ENCODE measurements around the gene PGAP6. TPM values are rescaled to one million over a fixed set of nuclear protein-coding genes. Genes with fewer than 3 reads are reported as not detected.

The PGAP6 gene
- total RNA-seq, 2 donors from 2014 or later, result 104 to 115 TPM

GRCh38 chr16:407253-407652 lies 25.5 kb upstream of the PGAP6 start:
- DNase-seq, result peak; percentile 58
- Histone ChIP-seq H3K36me3 (ENCODE audit: control insufficient read depth, insufficient read depth, low read length) (no peaks in the 10 kb centered on the region), H3K27ac (ENCODE audit: low read depth, low read length) (no peak overlapping the region), H3K4me3 (ENCODE audit: low read length) (no peak overlapping the region), H3K9ac (ENCODE audit: extremely low read depth, low read length, poor library complexity, severe bottlenecking) (no peak overlapping the region), H3K9me3 (ENCODE audit: control insufficient read depth, low read length) (no peaks in the 10 kb centered on the region), H3K4me1 (ENCODE audit: control insufficient read depth, insufficient read depth, low read length) (no peaks in the 10 kb centered on the region), H3K27me3 (ENCODE audit: control insufficient read depth, insufficient read depth, low read length, poor library complexity, severe bottlenecking) (no peaks in the 10 kb centered on the region)
- Mint-ChIP-seq H3K4me3 (no peak overlapping the region), H3K27ac (no peak overlapping the region), H3K27me3 (ENCODE audit: insufficient read depth) (no peaks in the 10 kb centered on the region), H3K4me1 (no peaks in the 10 kb centered on the region), H3K9me3 (no peaks in the 10 kb centered on the region), H3K36me3 (ENCODE audit: low read depth) (peaks cover 10% of the 10 kb centered on the region)
- TF ChIP-seq CTCF (conservative IDR thresholded peaks at IDR 0.05), result no peak
- WGBS, 2 experiments (ENCODE audit: insufficient coverage in 1 of 2, insufficient read length in 1 of 2), result 93 to 94% methylated on average over 6 to 16 of the region's 16 CpGs

- H3K9me3 ChIP-seq (ENCODE audit: control insufficient read depth, low read length), result no peaks in the 10 kb centered on the region
- Mint-ChIP-seq H3K36me3 (ENCODE audit: low read depth) (peaks cover 10% of the 10 kb centered on the region), H3K4me1 (no peaks in the 10 kb centered on the region), H3K27me3 (ENCODE audit: insufficient read depth) (no peaks in the 10 kb centered on the region), H3K27ac (peak overlapping the region; percentile 33), H3K4me3 (no peak overlapping the region), H3K9me3 (no peaks in the 10 kb centered on the region)
- H3K4me1 ChIP-seq (ENCODE audit: control insufficient read depth, insufficient read depth, low read length), result no peaks in the 10 kb centered on the region
- WGBS, 2 experiments (ENCODE audit: insufficient coverage in 1 of 2, insufficient read length in 1 of 2), result 93 to 97% methylated on average over 14 to 27 of the region's 27 CpGs
- DNase-seq, result no peak
- H3K27ac ChIP-seq (ENCODE audit: low read depth, low read length), result no peak overlapping the region
- no peak overlapping the region for H3K9ac ChIP-seq (ENCODE audit: extremely low read depth, low read length, poor library complexity, severe bottlenecking)
- no peak for TF ChIP-seq CTCF (conservative IDR thresholded peaks at IDR 0.05)
- H3K27me3 ChIP-seq (ENCODE audit: control insufficient read depth, insufficient read depth, low read length, poor library complexity, severe bottlenecking), result no peaks in the 10 kb centered on the region
- no peak overlapping the region for H3K4me3 ChIP-seq (ENCODE audit: low read length)
- H3K36me3 ChIP-seq (ENCODE audit: control insufficient read depth, insufficient read depth, low read length), result no peaks in the 10 kb centered on the region
Measured at GRCh38 chr16:405548-406506, 24.0 kb upstream of the PGAP6 start.

GRCh38 chr16:404971-405486 lies 23.3 kb upstream of the PGAP6 start:
- H3K36me3 ChIP-seq (ENCODE audit: control insufficient read depth, insufficient read depth, low read length), result no peaks in the 10 kb centered on the region
- no peak overlapping the region for H3K9ac ChIP-seq (ENCODE audit: extremely low read depth, low read length, poor library complexity, severe bottlenecking)
- H3K4me1 ChIP-seq (ENCODE audit: control insufficient read depth, insufficient read depth, low read length), result no peaks in the 10 kb centered on the region
- H3K9me3 ChIP-seq (ENCODE audit: control insufficient read depth, low read length), result no peaks in the 10 kb centered on the region
- H3K9me3 Mint-ChIP-seq, result no peaks in the 10 kb centered on the region
- no peak for TF ChIP-seq CTCF (conservative IDR thresholded peaks at IDR 0.05)
- H3K27me3 ChIP-seq (ENCODE audit: control insufficient read depth, insufficient read depth, low read length, poor library complexity, severe bottlenecking), result no peaks in the 10 kb centered on the region
- H3K27ac Mint-ChIP-seq, result peak overlapping the region; percentile 33
- no peaks in the 10 kb centered on the region for H3K27me3 Mint-ChIP-seq (ENCODE audit: insufficient read depth)
- H3K4me3 Mint-ChIP-seq, result no peak overlapping the region
- WGBS, 2 experiments (ENCODE audit: insufficient coverage in 1 of 2, insufficient read length in 1 of 2), result 92 to 93% methylated on average over 5 to 12 of the region's 12 CpGs
- no peak overlapping the region for H3K27ac ChIP-seq (ENCODE audit: low read depth, low read length)
- peaks cover 6% of the 10 kb centered on the region for H3K4me1 Mint-ChIP-seq
- peaks cover 12% of the 10 kb centered on the region for H3K36me3 Mint-ChIP-seq (ENCODE audit: low read depth)
- no peak overlapping the region for H3K4me3 ChIP-seq (ENCODE audit: low read length)
- peak; percentile 51 for DNase-seq

All from endodermal cell (in vitro differentiated cells).